Measurements from ENCODE around the gene DPPA2.

Gene DPPA2

GRCh38 chr3:109325109-109325508 is 8.8 kb upstream of the DPPA2 start:
- no peak for DNase-seq

GRCh38 chr3:109313061-109313460 is 3.3 kb downstream of the DPPA2 start:
- no peak for DNase-seq

GRCh38 chr3:109297496-109297895 is 18.8 kb downstream of the DPPA2 start:
- no peak for DNase-seq

- no peak for DNase-seq
Observed at GRCh38 chr3:109284071-109284470, 32.2 kb downstream of the DPPA2 start.

- DNase-seq, result no peak
Observed at GRCh38 chr3:109278546-109278945, 37.8 kb downstream of the DPPA2 start.

- DNase-seq, result no peak
Observed at GRCh38 chr3:109278141-109278540, 38.2 kb downstream of the DPPA2 start.

- peak in 1 of 2 donors; percentile 16 for DNase-seq
Observed at GRCh38 chr3:109275702-109276293, 40.5 kb downstream of the DPPA2 start.

- no peak for DNase-seq
Observed at GRCh38 chr3:109270779-109271178, 45.5 kb downstream of the DPPA2 start.

GRCh38 chr3:109269577-109270275 is 46.6 kb downstream of the DPPA2 start:
- DNase-seq, result peak in 1 of 2 donors; percentile 13

- DNase-seq, result no peak
Observed at GRCh38 chr3:109268181-109268580, 48.1 kb downstream of the DPPA2 start.

- DNase-seq, result no peak
Observed at GRCh38 chr3:109265295-109265694, 51.0 kb downstream of the DPPA2 start.

- no peak for DNase-seq
Observed at GRCh38 chr3:109257269-109257668, 59.0 kb downstream of the DPPA2 start.

- DNase-seq, result no peak
Observed at GRCh38 chr3:109254770-109255169, 61.5 kb downstream of the DPPA2 start.

GRCh38 chr3:109252641-109253040 is 63.7 kb downstream of the DPPA2 start:
- no peak for DNase-seq

Measured in inflammatory macrophage treated with lipopolysaccharide for 1 hour (primary cell).